ENCODE data around the gene BEST2. TPM values are rescaled to one million over a fixed set of nuclear protein-coding genes. Genes with fewer than 3 reads are reported as not detected.

BEST2 gene
- total RNA-seq, 2 experiments from 2014 or later = not detected

DNA sequence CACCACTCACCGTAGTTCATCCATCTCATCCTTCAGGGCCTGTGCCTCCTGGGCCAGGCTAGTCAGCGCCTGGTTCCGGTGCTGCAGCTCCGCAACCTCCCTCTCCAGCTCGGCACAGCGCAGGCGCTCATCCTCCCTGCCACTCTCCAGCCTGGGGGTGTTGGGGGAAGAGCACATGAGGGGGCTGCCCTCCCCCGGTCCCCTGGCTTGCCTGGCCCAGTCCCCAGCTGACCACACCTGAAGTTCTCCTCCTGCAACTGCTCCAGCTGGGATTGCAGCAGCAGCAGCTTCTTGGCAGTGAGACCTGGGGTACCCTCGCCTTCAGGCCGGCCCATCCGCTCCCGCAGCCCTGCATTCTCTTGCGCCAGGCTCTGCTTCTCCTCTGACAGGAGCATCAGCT is 19.3 kb downstream of the BEST2 start:
- CTCF ChIA-PET = interaction anchor here (10.4 to 15.7 kb wide), 2 partner anchors 12 to 28 kb away, joined by 110 to 636 read pairs; partner anchors contain the start of genes JUNB, PRDX2, RNASEH2A and THSD8
- Mint-ChIP-seq H3K27me3 (no peaks in the 10 kb centered on the region), H3K36me3 (no peaks in the 10 kb centered on the region), H3K27ac (no peak overlapping the region), H3K4me1 (ENCODE audit: low read depth) (peaks cover 21% of the 10 kb centered on the region), H3K4me3 (no peak overlapping the region), H3K9me3 (no peaks in the 10 kb centered on the region)
- no peak for DNase-seq
- POLR2A ChIA-PET = interaction anchor here (0.8 to 2.8 kb wide), 2 partner anchors 21 to 28 kb away, joined by 3 to 17 read pairs; partner anchors contain the start of gene JUNB
- intact Hi-C loops (cut with micrococcal nuclease) = no loop called here

DNA sequence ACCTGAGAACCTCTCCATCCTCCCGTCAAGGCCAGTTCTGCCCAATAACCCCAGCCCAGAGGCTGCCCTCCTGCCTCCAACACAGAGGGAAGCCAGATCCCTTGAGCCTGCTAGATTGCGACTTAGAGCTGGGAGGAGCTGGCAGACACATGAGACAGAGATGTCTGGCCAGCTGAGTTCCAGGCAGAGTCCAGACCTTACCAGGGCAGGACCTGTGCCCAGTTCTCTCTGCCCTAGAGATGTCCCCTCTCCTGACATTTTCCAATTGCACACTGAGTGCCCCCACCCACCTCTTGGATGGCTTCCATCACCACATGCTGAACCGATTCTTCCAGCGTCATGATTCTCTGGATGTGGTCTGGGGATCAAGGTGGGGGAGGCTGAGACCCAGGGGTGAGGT is 20.7 kb downstream of the BEST2 start:
- Mint-ChIP-seq H3K27ac (no peak overlapping the region), H3K4me3 (peak overlapping the region; percentile 20), H3K36me3 (no peaks in the 10 kb centered on the region), H3K9me3 (no peaks in the 10 kb centered on the region), H3K4me1 (ENCODE audit: low read depth) (peaks cover 23% of the 10 kb centered on the region), H3K27me3 (no peaks in the 10 kb centered on the region)
- POLR2A ChIA-PET = interaction anchor here (0.7 kb wide), 1 partner anchor 24 kb away, joined by 3 read pairs; no protein-coding TSS in a partner anchor
- DNase-seq = no peak
- intact Hi-C loops (cut with micrococcal nuclease) = no loop called here
- CTCF ChIA-PET = interaction anchor here (1.3 to 10.4 kb wide), 5 partner anchors 13 to 76 kb away, joined by 3 to 372 read pairs (median 5); partner anchors contain the start of genes JUNB, PRDX2 and THSD8

DNA sequence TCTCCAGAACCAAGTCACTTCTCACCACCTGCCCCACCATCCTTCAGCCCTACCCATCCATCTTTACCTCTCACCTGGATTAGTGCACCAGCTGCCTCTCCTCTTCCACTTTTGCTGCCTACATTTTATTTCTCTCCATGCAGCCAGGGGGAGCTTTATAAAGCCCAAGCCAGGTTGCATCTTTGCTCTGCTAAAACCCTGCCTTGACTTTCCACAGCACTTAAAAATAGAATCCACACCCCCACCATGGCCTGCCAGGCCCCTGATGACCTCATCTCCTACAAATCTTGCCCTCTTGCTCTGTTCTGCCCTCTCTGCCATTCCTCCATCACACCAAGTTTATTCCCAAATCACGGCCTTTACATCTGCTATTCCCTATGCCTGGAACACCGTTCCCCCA is 22.0 kb downstream of the BEST2 start:
- Mint-ChIP-seq H3K4me1 (ENCODE audit: low read depth) (peaks cover 29% of the 10 kb centered on the region), H3K27me3 (no peaks in the 10 kb centered on the region), H3K27ac (no peak overlapping the region), H3K36me3 (no peaks in the 10 kb centered on the region), H3K4me3 (no peak overlapping the region), H3K9me3 (no peaks in the 10 kb centered on the region)
- ChIA-PET POLR2A (interaction anchor here (1.1 kb wide), 1 partner anchor 19 kb away, joined by 3 read pairs; no protein-coding TSS in a partner anchor), CTCF (interaction anchor here (1.2 to 10.4 kb wide), 6 partner anchors 9 to 75 kb away, joined by 3 to 372 read pairs (median 5); partner anchors contain the start of genes JUNB, PRDX2 and THSD8)
- no peak for DNase-seq
- intact Hi-C loops (cut with micrococcal nuclease) = no loop called here

DNA sequence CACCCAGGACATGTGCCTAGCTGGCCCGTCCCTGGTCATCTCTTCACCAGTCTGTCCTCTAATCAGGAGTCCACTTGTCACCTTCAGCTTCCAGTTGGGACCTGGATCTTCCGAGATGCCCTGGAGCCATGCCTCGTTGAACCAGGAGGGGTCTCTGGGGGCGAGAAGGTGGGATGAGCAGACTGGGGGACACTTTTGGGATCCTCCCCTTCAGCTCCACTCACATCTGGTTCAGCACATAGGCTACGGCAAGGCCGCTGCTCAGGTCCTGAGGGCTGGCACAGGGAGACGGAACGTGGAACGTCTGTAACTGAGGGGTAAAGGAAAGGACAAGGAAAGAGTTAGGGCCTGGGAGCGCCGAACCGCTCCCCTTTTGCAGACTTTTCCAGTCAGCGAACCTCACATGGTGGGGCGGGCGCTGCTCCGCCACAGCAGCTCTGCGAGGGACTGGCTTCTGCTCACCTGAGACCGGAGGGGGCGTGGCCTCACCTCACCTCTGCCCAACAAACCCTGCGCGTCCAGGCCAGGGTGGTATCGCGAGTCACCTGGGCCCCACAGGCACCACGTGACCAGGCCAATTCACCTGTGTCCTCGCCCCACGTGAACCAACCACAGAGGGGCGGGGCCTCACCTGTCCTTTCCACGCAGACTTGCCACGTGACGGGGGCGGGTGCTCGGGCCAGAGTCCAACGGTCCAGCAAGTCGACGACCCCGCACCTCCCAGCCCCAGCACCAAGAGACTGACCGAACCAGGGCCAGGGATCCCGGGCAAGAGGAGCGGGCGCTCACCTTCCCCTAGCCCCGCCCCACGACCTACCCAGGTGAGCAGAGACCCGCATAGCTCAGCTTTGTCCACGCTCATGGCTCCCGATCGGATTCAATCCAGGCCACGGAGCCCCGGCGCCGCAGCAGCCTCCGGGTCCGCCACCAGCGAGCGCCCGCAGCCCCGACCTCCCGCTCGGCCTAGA is 23.3 kb downstream of the BEST2 start, which contains the start of gene HOOK2:
TSS of gene HOOK2 (minus strand) at position 965 of the 968 bp plus-strand sequence. CDS start at position 862, 103 bp downstream.
- H3K9me3 Mint-ChIP-seq = no peaks in the 10 kb centered on the region
- intact Hi-C loops (cut with micrococcal nuclease) = loop anchor here (5.0 kb wide), 2 partner anchors 62 to 443 kb away; partner anchors contain the start of genes MAST1 and ZNF563
- DNase-seq = no peak
- peaks cover 34% of the 10 kb centered on the region for H3K4me1 Mint-ChIP-seq (ENCODE audit: low read depth)
- CTCF ChIA-PET = interaction anchor here (0.6 to 10.4 kb wide), 7 partner anchors 8 to 139 kb away, joined by 3 to 372 read pairs (median 5); partner anchors contain the start of genes JUNB, PRDX2 and THSD8
- POLR2A ChIA-PET = interaction anchor here (1.4 kb wide), 1 partner anchor 16 kb away, joined by 3 read pairs; the partner anchor contains the start of gene JUNB
- peak within 1 kb of the TSS; percentile 71 for H3K4me3 Mint-ChIP-seq
- peak within 1 kb of the TSS; percentile 67 for H3K27ac Mint-ChIP-seq
- H3K36me3 Mint-ChIP-seq = no peaks in the 10 kb centered on the region
- no peaks in the 10 kb centered on the region for H3K27me3 Mint-ChIP-seq

DNA sequence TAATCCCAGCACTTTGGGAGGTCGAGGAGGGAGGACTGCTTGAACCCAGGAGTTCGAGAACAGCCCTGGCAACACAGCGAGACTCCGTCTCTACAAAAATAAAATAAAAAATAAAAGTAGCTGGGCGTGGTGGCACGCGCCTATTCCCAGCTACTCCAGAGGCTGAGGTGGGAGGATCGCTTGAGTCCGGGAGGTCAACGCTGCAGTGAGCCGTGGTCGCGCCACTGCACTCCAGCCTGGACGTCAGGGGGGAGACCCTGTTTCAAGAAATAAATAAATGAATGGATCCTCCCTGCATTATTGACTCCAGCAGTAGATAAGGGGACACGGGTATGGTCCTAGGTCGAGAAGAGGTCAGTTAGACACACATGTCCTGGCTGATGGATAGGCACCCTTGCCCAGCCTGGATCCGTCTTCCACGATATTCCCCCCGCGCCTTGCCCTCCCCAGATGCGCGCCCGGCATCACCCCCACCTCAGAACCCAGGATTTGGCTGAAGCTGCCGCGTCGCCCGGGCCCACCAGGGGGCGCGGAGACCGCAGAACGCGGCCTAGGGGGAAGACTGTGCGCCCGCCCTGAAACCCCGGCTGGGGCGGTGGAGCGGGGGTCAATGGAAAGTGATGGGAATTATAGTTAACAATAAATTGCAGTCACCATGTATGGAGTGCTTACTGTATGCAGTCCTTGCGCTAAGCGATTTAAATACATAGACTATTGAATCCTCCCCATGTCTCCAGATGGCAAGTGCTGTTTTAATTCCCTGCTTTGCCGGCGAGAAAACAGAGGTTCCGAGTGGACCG is 25.8 kb downstream of the BEST2 start:
- peaks cover 40% of the 10 kb centered on the region for H3K4me1 Mint-ChIP-seq (ENCODE audit: low read depth)
- ChIA-PET POLR2A (interaction anchor here (0.7 to 4.0 kb wide), 8 partner anchors 11 to 69 kb away, joined by 3 to 89 read pairs (median 7); partner anchors contain the start of genes GET3 and JUNB), CTCF (interaction anchor here (0.6 to 7.8 kb wide), 12 partner anchors 8 to 114 kb away, joined by 3 to 372 read pairs (median 6); partner anchors contain the start of genes GCDH, GET3, JUNB and PRDX2)
- no peaks in the 10 kb centered on the region for H3K27me3 Mint-ChIP-seq
- H3K27ac Mint-ChIP-seq = peak overlapping the region; percentile 87
- H3K4me3 Mint-ChIP-seq = peak overlapping the region; percentile 76
- DNase-seq = peak; percentile 87
- no peaks in the 10 kb centered on the region for H3K36me3 Mint-ChIP-seq
- intact Hi-C loops (cut with micrococcal nuclease) = loop anchor here (1.0 to 5.0 kb wide), 4 partner anchors 14 to 445 kb away; partner anchors contain the start of genes JUNB, MAST1 and ZNF563
- no peaks in the 10 kb centered on the region for H3K9me3 Mint-ChIP-seq

DNA sequence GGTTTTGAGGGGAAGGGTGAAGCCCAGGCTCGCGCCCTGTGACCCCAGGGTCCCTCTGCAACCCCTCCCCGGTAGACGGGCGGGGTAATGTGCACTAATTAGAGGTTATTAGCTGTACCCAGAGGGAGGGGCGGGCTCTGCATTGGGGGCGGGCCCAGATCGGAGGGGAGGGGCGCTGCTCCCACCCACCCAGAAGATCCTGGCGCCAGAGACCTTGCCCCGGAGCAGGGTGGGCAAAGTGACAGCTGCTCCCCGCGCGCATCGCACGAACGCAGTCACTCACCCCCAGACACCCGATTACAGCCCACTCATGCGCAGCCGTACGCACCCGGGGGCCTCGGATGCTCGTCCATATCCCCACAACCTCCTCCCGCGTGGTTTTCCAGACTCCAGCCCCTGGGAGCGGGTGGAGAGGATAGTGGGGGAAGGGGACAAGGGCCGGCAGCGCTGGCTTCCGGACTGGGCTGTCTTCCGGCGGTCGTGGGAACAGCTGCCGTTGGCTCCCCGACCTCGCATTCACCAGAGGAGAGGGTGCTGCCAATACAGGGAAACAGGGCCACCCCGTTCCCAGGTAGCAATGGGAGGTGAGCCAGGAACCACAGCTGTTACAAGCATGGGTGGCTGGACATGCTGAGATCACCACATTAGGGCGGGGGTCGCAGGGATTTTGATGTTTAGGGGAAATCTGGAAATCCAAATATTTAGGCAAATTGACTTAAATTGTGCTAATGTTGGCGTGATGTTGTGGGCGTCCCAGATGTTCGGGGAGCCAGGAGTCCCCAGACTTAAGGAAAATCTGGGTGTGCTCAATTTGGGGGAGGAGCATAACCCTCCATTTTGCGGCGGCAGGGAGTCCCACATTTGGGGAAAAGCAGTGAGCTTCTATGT is 26.7 kb downstream of the BEST2 start:
- Mint-ChIP-seq H3K4me3 (peak overlapping the region; percentile 76), H3K27me3 (no peaks in the 10 kb centered on the region), H3K27ac (peak overlapping the region; percentile 87), H3K36me3 (no peaks in the 10 kb centered on the region), H3K9me3 (no peaks in the 10 kb centered on the region), H3K4me1 (ENCODE audit: low read depth) (peaks cover 40% of the 10 kb centered on the region)
- ChIA-PET POLR2A (interaction anchor here (0.7 to 4.0 kb wide), 9 partner anchors 8 to 68 kb away, joined by 3 to 89 read pairs (median 4); partner anchors contain the start of genes GET3 and JUNB), CTCF (interaction anchor here (0.6 to 7.8 kb wide), 13 partner anchors 9 to 187 kb away, joined by 3 to 372 read pairs (median 8); partner anchors contain the start of genes JUNB, PRDX2, RNASEH2A and THSD8)
- intact Hi-C loops (cut with micrococcal nuclease) = loop anchor here (1.0 to 5.0 kb wide), 3 partner anchors 13 to 446 kb away; partner anchors contain the start of genes JUNB, MAST1 and ZNF563
- peak; percentile 69 for DNase-seq

DNA sequence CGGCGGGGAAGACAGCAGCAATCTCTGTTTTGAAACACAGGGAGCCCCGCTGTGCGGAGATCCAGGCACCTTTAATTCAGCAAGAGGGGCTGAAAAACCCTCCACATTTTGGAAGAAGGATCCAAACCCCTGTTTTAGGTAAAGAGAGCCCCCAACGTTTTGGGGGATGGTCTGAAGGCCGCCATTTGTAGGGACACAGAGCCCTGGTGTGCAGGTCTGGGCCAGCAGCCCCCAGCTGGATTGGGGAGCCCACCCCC is 27.2 kb downstream of the BEST2 start:
- intact Hi-C loops (cut with micrococcal nuclease) = loop anchor here (1.0 to 5.0 kb wide), 3 partner anchors 12 to 447 kb away; partner anchors contain the start of genes JUNB, MAST1 and ZNF563
- H3K4me3 Mint-ChIP-seq = peak overlapping the region; percentile 76
- peak overlapping the region; percentile 87 for H3K27ac Mint-ChIP-seq
- no peaks in the 10 kb centered on the region for H3K27me3 Mint-ChIP-seq
- no peaks in the 10 kb centered on the region for H3K36me3 Mint-ChIP-seq
- no peaks in the 10 kb centered on the region for H3K9me3 Mint-ChIP-seq
- CTCF ChIA-PET = interaction anchor here (0.6 to 7.8 kb wide), 10 partner anchors 9 to 187 kb away, joined by 3 to 372 read pairs (median 10); partner anchors contain the start of genes JUNB, PRDX2 and THSD8
- peaks cover 37% of the 10 kb centered on the region for H3K4me1 Mint-ChIP-seq (ENCODE audit: low read depth)
- POLR2A ChIA-PET = interaction anchor here (1.1 to 4.0 kb wide), 6 partner anchors 9 to 56 kb away, joined by 3 to 89 read pairs (median 14); partner anchors contain the start of gene JUNB
- DNase-seq = no peak

DNA sequence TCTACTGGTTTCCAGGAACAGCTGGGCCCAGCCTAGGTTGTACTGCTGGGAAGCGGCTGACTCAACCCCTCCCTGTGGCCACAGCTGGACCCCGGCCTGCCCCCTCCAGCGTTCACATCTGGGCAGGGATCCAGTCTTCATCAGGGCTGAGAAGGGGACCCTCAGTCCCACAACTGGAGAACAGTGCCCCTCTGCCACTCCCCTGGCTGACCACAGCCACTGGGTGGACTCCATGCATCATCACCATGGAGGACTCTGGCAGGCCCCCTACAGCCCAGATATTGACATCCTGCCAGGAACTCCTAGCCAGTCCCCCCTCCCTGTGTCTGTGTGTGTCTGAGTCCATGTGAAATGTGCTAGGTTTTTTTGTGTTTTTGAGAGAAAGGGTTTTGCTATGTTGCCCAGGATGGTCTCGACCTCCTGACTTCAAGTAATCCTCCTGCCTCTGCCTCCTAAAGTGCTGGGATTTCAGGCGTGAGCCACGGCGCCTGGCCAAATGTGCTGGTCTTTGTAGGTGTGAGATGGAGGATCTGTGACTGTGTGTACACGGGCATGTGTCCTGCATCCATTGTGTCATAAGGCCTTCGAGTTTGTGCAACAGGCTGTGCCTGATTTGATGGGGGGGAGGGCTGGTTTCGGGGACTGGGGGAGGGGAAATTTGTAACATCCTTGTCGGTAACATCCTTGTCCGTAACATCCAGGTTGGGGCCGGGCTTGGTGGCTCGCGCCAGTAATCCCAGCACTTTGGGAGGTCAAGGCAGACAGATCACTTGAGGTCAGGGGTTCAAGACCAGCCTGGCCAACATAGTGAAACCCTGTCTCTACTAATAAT is 27.8 kb downstream of the BEST2 start:
- H3K9me3 Mint-ChIP-seq = no peaks in the 10 kb centered on the region
- DNase-seq = no peak
- H3K27ac Mint-ChIP-seq = peak overlapping the region; percentile 87
- H3K27me3 Mint-ChIP-seq = no peaks in the 10 kb centered on the region
- H3K4me1 Mint-ChIP-seq (ENCODE audit: low read depth) = peaks cover 36% of the 10 kb centered on the region
- CTCF ChIA-PET = interaction anchor here (1.4 to 7.8 kb wide), 6 partner anchors 8 to 68 kb away, joined by 9 to 372 read pairs (median 32); partner anchors contain the start of genes JUNB, PRDX2 and THSD8
- peak overlapping the region; percentile 76 for H3K4me3 Mint-ChIP-seq
- intact Hi-C loops (cut with micrococcal nuclease) = loop anchor here (5.0 kb wide), 2 partner anchors 58 to 447 kb away; partner anchors contain the start of genes MAST1 and ZNF563
- H3K36me3 Mint-ChIP-seq = no peaks in the 10 kb centered on the region
- POLR2A ChIA-PET = interaction anchor here (1.1 to 4.0 kb wide), 5 partner anchors 9 to 20 kb away, joined by 3 to 89 read pairs (median 19); partner anchors contain the start of gene JUNB

DNA sequence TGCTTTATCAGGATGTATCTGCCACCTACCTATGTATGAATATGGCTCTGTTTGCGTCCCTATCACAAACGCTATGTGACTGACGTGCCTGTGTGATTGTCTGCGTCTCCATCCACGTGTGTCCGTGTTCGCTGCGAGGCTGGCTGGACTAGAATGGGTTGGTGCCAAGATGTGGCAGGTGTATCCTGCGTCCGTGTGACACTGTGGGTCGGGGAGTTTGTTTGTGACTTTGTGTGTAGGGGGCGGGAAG is 30.5 kb downstream of the BEST2 start:
- Mint-ChIP-seq H3K4me3 (no peak overlapping the region), H3K4me1 (ENCODE audit: low read depth) (peaks cover 33% of the 10 kb centered on the region), H3K36me3 (no peaks in the 10 kb centered on the region), H3K27ac (no peak overlapping the region), H3K27me3 (no peaks in the 10 kb centered on the region), H3K9me3 (no peaks in the 10 kb centered on the region)
- no peak for DNase-seq
- intact Hi-C loops (cut with micrococcal nuclease) = loop anchor here (1.0 kb wide), 1 partner anchor 9 kb away; the partner anchor contains the start of gene JUNB
- ChIA-PET CTCF (interaction anchor here (0.7 to 3.4 kb wide), 7 partner anchors 10 to 65 kb away, joined by 3 to 32 read pairs (median 5); partner anchors contain the start of gene JUNB), POLR2A (interaction anchor here (2.0 to 3.5 kb wide), 2 partner anchors 10 to 13 kb away, joined by 18 to 87 read pairs; partner anchors contain the start of gene JUNB)
